ENCODE data around the gene CACNB2. TPM values are rescaled to one million over a fixed set of nuclear protein-coding genes. Genes with fewer than 3 reads are reported as not detected.
"Not testable (repeated sequence)": the region's sequence is repeated elsewhere in the genome, so short reads cannot be mapped to it uniquely, and the experiment has no call there.

Gene CACNB2
- total RNA-seq, 1 experiment from 2014 or later: not detected

DNA sequence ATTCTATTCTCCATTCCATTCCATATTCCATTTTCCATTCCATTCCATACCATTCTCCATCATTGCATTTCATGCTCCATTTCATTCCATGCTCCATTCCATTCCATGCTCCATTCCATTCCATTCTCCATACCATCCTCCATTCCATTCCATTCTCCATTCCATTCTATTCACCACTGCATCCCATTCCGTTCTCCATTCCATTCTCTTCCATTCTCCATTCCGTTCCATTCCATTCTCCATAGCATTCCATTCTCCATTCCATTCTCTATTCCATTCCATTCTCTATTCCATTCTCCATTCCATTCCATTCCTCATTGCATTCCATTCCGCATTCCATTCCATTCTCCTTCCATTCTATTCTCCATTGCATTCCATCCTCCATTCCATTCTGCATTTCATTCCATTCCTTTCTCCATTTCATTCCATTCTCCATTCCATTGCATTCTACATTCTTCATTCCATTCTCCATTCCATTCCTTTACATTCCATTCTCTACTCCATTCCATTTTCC lies 427.2 kb downstream of the CACNB2 start:
- BruUV-seq (replicated peaks): no TSS peak
- no peaks in the 10 kb centered on the region for H3F3A ChIP-seq (ENCODE audit: insufficient read depth, low read depth)
- no peak overlapping the region for H2AFZ ChIP-seq
- H3K79me2 ChIP-seq (ENCODE audit: low read depth): no peaks in the 10 kb centered on the region
- ChIA-PET CTCF (no interaction called here), POLR2A (ENCODE audit: unreplicated experiment) (no interaction called here)
- no peak overlapping the region for H3K4me2 ChIP-seq
- H3K4me1 ChIP-seq (replicated peaks; ENCODE audit: insufficient read depth): no peaks in the 10 kb centered on the region
- no peaks in the 10 kb centered on the region for H3K36me3 ChIP-seq (ENCODE audit: low read depth)
- intact Hi-C loops (cut with micrococcal nuclease; ENCODE audit: unreplicated experiment): no loop called here
- H3K9me2 ChIP-seq (ENCODE audit: insufficient read depth): no peaks in the 10 kb centered on the region
- H3K27me3 ChIP-seq (ENCODE audit: insufficient read depth, low read depth): no peaks in the 10 kb centered on the region
- no peak overlapping the region for H3K27ac ChIP-seq
- no peak for TF ChIP-seq EZH2 (IDR thresholded peaks at IDR 0.05; ENCODE audit: low read depth)
- TF ChIP-seq, protein P1, sequence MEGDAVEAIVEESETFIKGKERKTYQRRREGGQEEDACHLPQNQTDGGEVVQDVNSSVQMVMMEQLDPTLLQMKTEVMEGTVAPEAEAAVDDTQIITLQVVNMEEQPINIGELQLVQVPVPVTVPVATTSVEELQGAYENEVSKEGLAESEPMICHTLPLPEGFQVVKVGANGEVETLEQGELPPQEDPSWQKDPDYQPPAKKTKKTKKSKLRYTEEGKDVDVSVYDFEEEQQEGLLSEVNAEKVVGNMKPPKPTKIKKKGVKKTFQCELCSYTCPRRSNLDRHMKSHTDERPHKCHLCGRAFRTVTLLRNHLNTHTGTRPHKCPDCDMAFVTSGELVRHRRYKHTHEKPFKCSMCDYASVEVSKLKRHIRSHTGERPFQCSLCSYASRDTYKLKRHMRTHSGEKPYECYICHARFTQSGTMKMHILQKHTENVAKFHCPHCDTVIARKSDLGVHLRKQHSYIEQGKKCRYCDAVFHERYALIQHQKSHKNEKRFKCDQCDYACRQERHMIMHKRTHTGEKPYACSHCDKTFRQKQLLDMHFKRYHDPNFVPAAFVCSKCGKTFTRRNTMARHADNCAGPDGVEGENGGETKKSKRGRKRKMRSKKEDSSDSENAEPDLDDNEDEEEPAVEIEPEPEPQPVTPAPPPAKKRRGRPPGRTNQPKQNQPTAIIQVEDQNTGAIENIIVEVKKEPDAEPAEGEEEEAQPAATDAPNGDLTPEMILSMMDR (conservative IDR thresholded peaks at IDR 0.05): no peak
- DNase-seq: no peak
- no peak overlapping the region for H3K4me3 ChIP-seq
- H4K20me1 ChIP-seq (ENCODE audit: insufficient read depth): no peaks in the 10 kb centered on the region
- no peaks in the 10 kb centered on the region; the same call in 1 of the 2 replicates for H3K9me3 ChIP-seq (ENCODE audit: insufficient read depth, low read depth)

DNA sequence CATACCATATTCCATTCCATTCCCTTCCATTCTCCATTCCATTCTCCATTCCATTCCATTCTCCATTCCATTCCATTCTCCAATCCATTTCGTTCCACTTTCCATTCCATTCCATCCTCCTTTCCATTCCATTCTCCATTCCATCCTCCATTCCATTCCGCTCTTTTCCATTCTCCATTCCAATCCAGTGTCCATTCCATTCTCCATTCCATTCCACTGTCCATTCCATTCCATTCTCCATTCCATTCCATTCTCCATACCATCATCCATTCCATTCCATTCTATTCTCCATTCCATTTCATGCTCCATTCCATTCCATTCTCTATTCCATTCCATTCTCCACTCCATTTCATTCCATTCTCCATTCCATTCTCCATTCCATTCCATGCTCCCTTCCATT lies 430.2 kb downstream of the CACNB2 start:
- BruUV-seq (replicated peaks); H3K79me2 ChIP-seq (ENCODE audit: low read depth); H3K4me3 ChIP-seq; H3K9me3 ChIP-seq (ENCODE audit: insufficient read depth, low read depth); intact Hi-C loops (cut with micrococcal nuclease; ENCODE audit: unreplicated experiment); H3F3A ChIP-seq (ENCODE audit: insufficient read depth, low read depth); H3K27ac ChIP-seq; DNase-seq; H2AFZ ChIP-seq; H3K4me2 ChIP-seq; H3K9me2 ChIP-seq (ENCODE audit: insufficient read depth); H3K27me3 ChIP-seq (ENCODE audit: insufficient read depth, low read depth); POLR2A ChIA-PET (ENCODE audit: unreplicated experiment); H4K20me1 ChIP-seq (ENCODE audit: insufficient read depth); H3K36me3 ChIP-seq (ENCODE audit: low read depth); CTCF ChIA-PET; H3K4me1 ChIP-seq (replicated peaks; ENCODE audit: insufficient read depth): not testable (repeated sequence)

DNA sequence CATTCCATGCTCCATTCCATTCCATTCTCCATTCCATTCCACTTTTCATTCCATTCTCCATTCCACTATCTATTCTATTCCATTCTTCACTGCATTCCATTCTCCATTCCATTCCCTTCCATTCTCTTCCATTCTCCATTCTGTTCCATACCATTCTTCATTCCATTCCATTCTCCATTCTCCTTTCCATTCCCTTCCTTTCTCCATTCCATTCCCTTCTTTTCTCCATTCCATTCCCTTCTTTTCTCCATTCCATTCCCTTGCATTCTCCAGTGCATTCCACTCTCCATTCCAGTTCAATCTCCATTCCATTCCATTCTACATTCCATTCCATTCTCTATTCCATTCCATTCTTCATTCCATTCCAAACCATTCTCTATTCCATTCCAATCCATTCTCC lies 430.9 kb downstream of the CACNB2 start:
- H2AFZ ChIP-seq: no peak overlapping the region
- no TSS peak for BruUV-seq (replicated peaks)
- peaks cover 10% of the 10 kb centered on the region; the same call in 1 of the 2 replicates for H3K9me3 ChIP-seq (ENCODE audit: insufficient read depth, low read depth)
- ChIA-PET CTCF (no interaction called here), POLR2A (ENCODE audit: unreplicated experiment) (no interaction called here)
- H3K4me1 ChIP-seq (replicated peaks; ENCODE audit: insufficient read depth): no peaks in the 10 kb centered on the region
- TF ChIP-seq, protein P1 (conservative IDR thresholded peaks at IDR 0.05): no peak
- no peak for TF ChIP-seq EZH2 (IDR thresholded peaks at IDR 0.05; ENCODE audit: low read depth)
- no peaks in the 10 kb centered on the region for H4K20me1 ChIP-seq (ENCODE audit: insufficient read depth)
- no peaks in the 10 kb centered on the region for H3K79me2 ChIP-seq (ENCODE audit: low read depth)
- no peaks in the 10 kb centered on the region for H3F3A ChIP-seq (ENCODE audit: insufficient read depth, low read depth)
- intact Hi-C loops (cut with micrococcal nuclease; ENCODE audit: unreplicated experiment): no loop called here
- H3K27ac ChIP-seq: no peak overlapping the region
- H3K4me3 ChIP-seq: no peak overlapping the region
- no peaks in the 10 kb centered on the region for H3K9me2 ChIP-seq (ENCODE audit: insufficient read depth)
- H3K36me3 ChIP-seq (ENCODE audit: low read depth): no peaks in the 10 kb centered on the region
- DNase-seq: no peak
- H3K27me3 ChIP-seq (ENCODE audit: insufficient read depth, low read depth): no peaks in the 10 kb centered on the region
- H3K4me2 ChIP-seq: no peak overlapping the region

DNA sequence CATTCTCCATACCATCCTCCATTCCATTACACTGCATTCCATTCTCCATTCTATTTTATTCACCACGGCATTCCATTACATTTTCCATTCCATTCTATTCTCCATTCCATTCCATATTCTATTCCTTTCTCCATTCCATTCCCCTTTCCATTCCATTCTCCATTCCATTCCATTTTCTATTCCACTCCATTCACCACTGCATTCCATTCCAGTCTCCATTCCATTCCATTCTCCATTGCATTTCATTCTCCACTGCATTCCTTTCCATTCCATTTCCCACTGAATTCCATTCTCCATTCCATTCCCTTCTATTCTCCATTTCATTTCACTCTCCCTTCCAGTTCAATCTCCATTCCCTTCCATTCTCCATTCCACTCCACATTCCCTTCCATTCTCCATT lies 431.6 kb downstream of the CACNB2 start:
- BruUV-seq (replicated peaks): no TSS peak

More for the DNA sequence above, 431.6 kb downstream of the CACNB2 start:
- TF ChIP-seq, protein P1 (conservative IDR thresholded peaks at IDR 0.05): no peak
- TF ChIP-seq EZH2 (IDR thresholded peaks at IDR 0.05; ENCODE audit: low read depth): no peak
- Histone ChIP-seq H3K27me3 (ENCODE audit: insufficient read depth, low read depth) (no peaks in the 10 kb centered on the region), H4K20me1 (ENCODE audit: insufficient read depth) (no peaks in the 10 kb centered on the region), H3K9me3 (ENCODE audit: insufficient read depth, low read depth) (peaks cover 10% of the 10 kb centered on the region; the same call in 1 of the 2 replicates), H3K27ac (no peak overlapping the region), H3K79me2 (ENCODE audit: low read depth) (no peaks in the 10 kb centered on the region), H3K4me2 (no peak overlapping the region), H3K9me2 (ENCODE audit: insufficient read depth) (no peaks in the 10 kb centered on the region), H3K4me3 (no peak overlapping the region), H3F3A (ENCODE audit: insufficient read depth, low read depth) (no peaks in the 10 kb centered on the region), H3K4me1 (replicated peaks; ENCODE audit: insufficient read depth) (no peaks in the 10 kb centered on the region), H2AFZ (no peak overlapping the region), H3K36me3 (ENCODE audit: low read depth) (no peaks in the 10 kb centered on the region)
- POLR2A ChIA-PET (ENCODE audit: unreplicated experiment): no interaction called here
- intact Hi-C loops (cut with micrococcal nuclease; ENCODE audit: unreplicated experiment): no loop called here
- DNase-seq: no peak
- CTCF ChIA-PET: no interaction called here
